Measurements from ENCODE around the gene RSPRY1. TPM values are rescaled to one million over a fixed set of nuclear protein-coding genes. Genes with fewer than 3 reads are reported as not detected.

The RSPRY1 gene
- polyA plus RNA-seq, 2 of the 4 experiments (the other 2 are of a cell fraction) = 32.2 to 50.0 TPM

GRCh38 chr16:57231821-57232350, 45.8 kb downstream of the RSPRY1 start:
- WGBS (ENCODE audit: missing lambda C conversion rate) = 87% methylated on average over 3 of the region's 3 CpGs
- Histone ChIP-seq H3K4me2 (no peak overlapping the region), H3K4me1 (no peaks in the 10 kb centered on the region), H3K27ac (no peak overlapping the region), H3K4me3 (no peak overlapping the region), H3K9me3 (no peaks in the 10 kb centered on the region)
- ChIA-PET CTCF (interaction anchor here (0.9 kb wide), 1 partner anchor 9 kb away, joined by 6 read pairs; no protein-coding TSS in a partner anchor), POLR2A (no interaction called here)
- ATAC-seq (no peak), DNase-seq (ENCODE audit: low read depth in 1 of 2, low spot score in 1 of 2) (no peak), FAIRE-seq (no peak)
- TF ChIP-seq NR3C1 (IDR thresholded peaks at IDR 0.05) (no peak), TP53 (CRISPR knock-in tag; IDR thresholded peaks at IDR 0.05) (no peak), RAD21 (conservative IDR thresholded peaks at IDR 0.05 in 1 of 2, IDR thresholded peaks at IDR 0.05 in 1 of 2) (no peak), EHF (CRISPR knock-in tag; IDR thresholded peaks at IDR 0.05) (no peak), RCOR1 (IDR thresholded peaks at IDR 0.05; ENCODE audit: low read depth, low read length) (no peak), MAX (IDR thresholded peaks at IDR 0.05) (no peak), BCL3 (IDR thresholded peaks at IDR 0.05) (no peak), KDM5A (IDR thresholded peaks at IDR 0.05) (no peak), JUN (IDR thresholded peaks at IDR 0.05) (no peak)

GRCh38 chr16:57233944-57234706, 48.0 kb downstream of the RSPRY1 start:
- H3K4me3 ChIP-seq = no peak overlapping the region
- H3K4me2 ChIP-seq = no peak overlapping the region
- H3K27ac ChIP-seq = no peak overlapping the region
- DNase-seq (ENCODE audit: low read depth in 1 of 2, low spot score in 1 of 2) = no peak
- ChIA-PET CTCF (interaction anchor here (1.3 kb wide), 1 partner anchor 14 kb away, joined by 3 read pairs; no protein-coding TSS in a partner anchor), POLR2A (no interaction called here)
- no peaks in the 10 kb centered on the region for H3K4me1 ChIP-seq
- H3K9me3 ChIP-seq = no peaks in the 10 kb centered on the region
- no peak for FAIRE-seq
- WGBS (ENCODE audit: missing lambda C conversion rate) = 88% methylated on average over 9 of the region's 9 CpGs
- TF ChIP-seq CHD4 (IDR thresholded peaks at IDR 0.05; ENCODE audit: borderline replicate concordance) (no peak), E2F6 (IDR thresholded peaks at IDR 0.05; ENCODE audit: borderline replicate concordance, low read depth) (no peak), ZSCAN20 (CRISPR knock-in tag; IDR thresholded peaks at IDR 0.05) (no peak), HMGXB4 (CRISPR knock-in tag; IDR thresholded peaks at IDR 0.05; ENCODE audit: borderline replicate concordance) (no peak), FOSB (CRISPR knock-in tag; IDR thresholded peaks at IDR 0.05) (no peak), RFX5 (IDR thresholded peaks at IDR 0.05) (no peak), KDM5A (IDR thresholded peaks at IDR 0.05) (no peak), NPAS2 (CRISPR knock-in tag; IDR thresholded peaks at IDR 0.05; ENCODE audit: borderline replicate concordance) (no peak), NFE2L2 (conservative IDR thresholded peaks at IDR 0.05; ENCODE audit: low read length) (no peak), HOXB5 (CRISPR knock-in tag; IDR thresholded peaks at IDR 0.05) (no peak), PHF8 (IDR thresholded peaks at IDR 0.05; ENCODE audit: borderline replicate concordance, low read depth) (no peak), HOXA7 (CRISPR knock-in tag; IDR thresholded peaks at IDR 0.05) (no peak), REST (IDR thresholded peaks at IDR 0.05) (no peak), EHMT2 (IDR thresholded peaks at IDR 0.05; ENCODE audit: low read depth) (no peak), JUNB (IDR thresholded peaks at IDR 0.05) (no peak), NR3C1 (IDR thresholded peaks at IDR 0.05) (no peak)
- TF ChIP-seq, protein P1, sequence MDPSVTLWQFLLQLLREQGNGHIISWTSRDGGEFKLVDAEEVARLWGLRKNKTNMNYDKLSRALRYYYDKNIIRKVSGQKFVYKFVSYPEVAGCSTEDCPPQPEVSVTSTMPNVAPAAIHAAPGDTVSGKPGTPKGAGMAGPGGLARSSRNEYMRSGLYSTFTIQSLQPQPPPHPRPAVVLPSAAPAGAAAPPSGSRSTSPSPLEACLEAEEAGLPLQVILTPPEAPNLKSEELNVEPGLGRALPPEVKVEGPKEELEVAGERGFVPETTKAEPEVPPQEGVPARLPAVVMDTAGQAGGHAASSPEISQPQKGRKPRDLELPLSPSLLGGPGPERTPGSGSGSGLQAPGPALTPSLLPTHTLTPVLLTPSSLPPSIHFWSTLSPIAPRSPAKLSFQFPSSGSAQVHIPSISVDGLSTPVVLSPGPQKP (IDR thresholded peaks at IDR 0.05; ENCODE audit: low read depth, low read length) = no peak
- ATAC-seq = no peak
